CD4-positive, alpha-beta T cell (primary cell): ENCODE measurements around the gene RNF39. TPM values are rescaled to one million over a fixed set of nuclear protein-coding genes. Genes with fewer than 3 reads are reported as not detected.
"Not testable (repeated sequence)": the region's sequence is repeated elsewhere in the genome, so short reads cannot be mapped to it uniquely, and the experiment has no call there.

Experiments
- ATAC-seq: fragments of 200-7000 bp; cut with Tn5 transposase; one replicate; pipeline ENCODE4 v1.10.0; 2022; ENCODE audit warnings: mild to moderate bottlenecking; ENCODE audit not compliant: poor library complexity
- CTCF ChIA-PET: fragments of 350-600 bp; sonication (Branson Sonifier 250); formaldehyde crosslinking; loops from one replicate; lab custom pipeline; 2021; ENCODE audit warnings: antibody characterized with exemption, inconsistent platforms; lab: Charles Lee
- POLR2A ChIA-PET: fragments of 350-600 bp; sonication (Branson Sonifier 250); formaldehyde crosslinking; loops from one replicate; lab custom pipeline; 2021; ENCODE audit warnings: antibody characterized with exemption, inconsistent platforms; lab: Charles Lee
- DNase-seq, 14 experiments: peaks; one replicate each; pipeline ENCODE4 v3.0.0-alpha.2; 2013 to 2020; ENCODE audit warnings: mixed read lengths in 2 of 14
- H3K27ac ChIP-seq, 2 donors: one replicate each; pipeline versions ENCODE4 v1.5.1 to v1.7.0; 2013; ENCODE audit warnings: low read length in 2 of 2, low read depth in 1 of 2, mild to moderate bottlenecking in 1 of 2
- H3K27me3 ChIP-seq, 2 experiments: 1 replicate in 1 of 2; 2 replicates in 1 of 2; pipeline versions ENCODE4 v1.6.1 to v1.7.0; 2013; ENCODE audit warnings: low read length in 2 of 2, control low read depth in 1 of 2, mild to moderate bottlenecking in 1 of 2, moderate library complexity in 1 of 2; ENCODE audit not compliant: insufficient read depth in 2 of 2, control insufficient read depth in 1 of 2
- H3K36me3 ChIP-seq: one replicate; pipeline ENCODE4 v1.6.1; 2013; ENCODE audit warnings: low read length, control low read depth; ENCODE audit not compliant: insufficient read depth
- H3K4me1 ChIP-seq: one replicate; pipeline ENCODE4 v1.6.1; 2013; ENCODE audit warnings: low read length, control low read depth; ENCODE audit not compliant: insufficient read depth
- H3K4me3 ChIP-seq: one replicate; pipeline ENCODE4 v1.5.1; 2013; ENCODE audit warnings: mild to moderate bottlenecking, low read length, moderate library complexity
- H3K9me3 ChIP-seq, 2 experiments: 1 replicate in 1 of 2; 2 replicates in 1 of 2; pipeline versions ENCODE4 v1.6.1 to v1.7.0; 2013; ENCODE audit warnings: low read length in 2 of 2, mild to moderate bottlenecking in 2 of 2, control low read depth in 1 of 2, moderate library complexity in 1 of 2; ENCODE audit not compliant: control insufficient read depth in 1 of 2, insufficient read depth in 1 of 2
- H3K27ac Mint-ChIP-seq: one replicate; pipeline ENCODE4 v1.8.0; 2020; ENCODE audit warnings: mixed read lengths
- H3K27me3 Mint-ChIP-seq: one replicate; pipeline ENCODE4 v1.8.0; 2021; ENCODE audit warnings: mixed read lengths
- H3K36me3 Mint-ChIP-seq: one replicate; pipeline ENCODE4 v1.8.0; 2021; ENCODE audit warnings: low read depth, mixed read lengths
- H3K4me1 Mint-ChIP-seq: one replicate; pipeline ENCODE4 v1.8.0; 2021; ENCODE audit warnings: low read depth, mixed read lengths
- H3K4me3 Mint-ChIP-seq: one replicate; pipeline ENCODE4 v1.8.0; 2020; ENCODE audit warnings: mild to moderate bottlenecking, mixed read lengths
- H3K9me3 Mint-ChIP-seq: one replicate; pipeline ENCODE4 v1.8.0; 2020; ENCODE audit warnings: mixed read lengths
- CTCF ChIP-seq: fragments of 200-600 bp; IDR thresholded peaks from one replicate; pipeline ENCODE4 v1.8.0; 2022; ENCODE audit warnings: antibody characterized with exemption, mild to moderate bottlenecking
- intact Hi-C, 2 experiments: fragments of 100-400 bp; cut with DNase I in 1 of 2; cut with micrococcal nuclease in 1 of 2; formaldehyde crosslinking; loops; one replicate each; pipeline versions ENCODE4 v1.15.1 to v1.9.0; 2023 to 2025; cut with DNase I, micrococcal nuclease
- total RNA-seq, 174 experiments: library from RNA in 2 of 174; stranded (reverse) in 2 of 174; gene quantifications; one replicate each; pipeline ENCODE4 v1.2.3 and lab custom pipeline; 2021 to 2026

The RNF39 gene
- total RNA-seq, 2 experiments from 2014 or later: not detected

DNA sequence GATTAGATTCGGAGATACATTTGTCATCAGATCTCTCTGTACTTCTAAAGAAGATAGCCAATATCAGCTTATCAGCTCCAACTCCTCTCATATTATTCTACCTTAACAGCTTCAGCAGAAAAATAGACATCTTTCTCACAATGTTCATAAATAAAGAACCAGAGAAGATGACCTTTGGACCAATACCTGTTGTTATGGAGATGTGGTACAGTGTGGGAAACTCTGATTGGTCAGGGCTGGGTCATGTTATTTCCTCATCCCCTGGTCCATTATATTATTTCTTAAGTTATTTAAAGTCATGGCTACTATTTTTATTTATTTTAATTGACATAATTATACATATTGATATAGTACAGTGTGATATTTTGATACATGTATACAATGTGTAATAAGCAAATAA, 50.4 kb downstream of the RNF39 start:
- Mint-ChIP-seq H3K27ac (no peak overlapping the region), H3K4me1 (no peaks in the 10 kb centered on the region), H3K4me3 (no peak overlapping the region), H3K9me3 (no peaks in the 10 kb centered on the region), H3K27me3 (no peaks in the 10 kb centered on the region), H3K36me3 (peaks cover 22% of the 10 kb centered on the region)
- TF ChIP-seq CTCF: no peak
- POLR2A ChIA-PET: interaction anchor here (0.9 kb wide), 1 partner anchor 41 kb away, joined by 3 read pairs; no protein-coding TSS in a partner anchor
- Histone ChIP-seq H3K27me3 (no peaks in the 10 kb centered on the region), H3K4me1 (no peaks in the 10 kb centered on the region), H3K4me3 (no peak overlapping the region), H3K9me3 (no peaks in the 10 kb centered on the region), H3K27ac (no peak overlapping the region), H3K36me3 (peaks cover 3% of the 10 kb centered on the region)
- CTCF ChIA-PET: interaction anchor here (1.1 kb wide), 1 partner anchor 177 kb away, joined by 3 read pairs; no protein-coding TSS in a partner anchor
- ATAC-seq: no peak
- DNase-seq: no peak
- intact Hi-C loops: no loop called here

DNA sequence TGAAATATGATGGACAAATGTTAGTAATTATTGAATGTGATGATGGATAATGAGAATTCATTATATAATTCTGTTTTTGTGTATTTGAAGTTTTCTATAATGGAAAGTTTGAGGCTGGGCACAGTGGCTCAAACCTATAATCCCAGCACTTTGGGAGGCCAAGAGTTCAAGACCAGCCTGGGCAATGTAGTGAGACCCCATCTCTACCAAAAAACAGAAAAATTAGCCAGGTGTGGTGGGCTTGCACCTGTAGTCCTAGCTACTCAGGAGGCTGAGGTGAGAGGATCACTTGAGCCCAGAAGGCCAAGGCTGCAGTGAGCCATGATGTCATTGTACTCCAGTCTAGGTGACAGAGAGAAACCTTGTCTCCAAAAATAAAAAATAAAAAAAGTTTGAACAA, 52.9 kb downstream of the RNF39 start:
- H3K4me3 ChIP-seq, intact Hi-C loops, POLR2A ChIA-PET, ATAC-seq, H3K27ac Mint-ChIP-seq, H3K27ac ChIP-seq, H3K4me3 Mint-ChIP-seq, H3K4me1 Mint-ChIP-seq, H3K36me3 ChIP-seq, H3K9me3 Mint-ChIP-seq, H3K27me3 Mint-ChIP-seq, DNase-seq, H3K9me3 ChIP-seq, H3K27me3 ChIP-seq, H3K4me1 ChIP-seq: not testable (repeated sequence)
- peaks cover 39% of the 10 kb centered on the region for H3K36me3 Mint-ChIP-seq
- CTCF ChIA-PET: interaction anchor here (1.2 kb wide), 1 partner anchor 284 kb away, joined by 3 read pairs; no protein-coding TSS in a partner anchor

DNA sequence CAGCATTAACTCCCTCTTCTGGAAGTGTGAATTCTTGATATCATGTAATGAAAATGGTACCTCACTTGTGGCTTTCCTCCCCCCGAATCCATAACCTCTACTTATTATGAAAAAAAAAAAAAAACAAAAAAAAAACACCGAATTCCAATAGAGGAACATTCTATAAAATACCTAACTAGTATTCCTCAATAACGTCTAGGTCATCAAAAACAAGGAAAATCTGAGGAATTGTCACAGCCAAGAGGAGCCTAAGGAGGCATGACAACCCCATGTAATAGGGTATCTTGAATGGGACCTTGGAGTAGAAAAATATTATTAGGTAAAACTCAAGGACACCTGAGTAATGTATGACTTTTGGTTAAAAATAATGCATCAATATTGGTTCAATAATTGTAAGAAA, 53.4 kb downstream of the RNF39 start:
- ATAC-seq (no peak), DNase-seq (no peak)
- peaks cover 3% of the 10 kb centered on the region for H3K36me3 ChIP-seq
- H3K27ac ChIP-seq: no peak overlapping the region
- Mint-ChIP-seq H3K4me3 (no peak overlapping the region), H3K4me1 (no peaks in the 10 kb centered on the region), H3K27ac (no peak overlapping the region), H3K9me3 (no peaks in the 10 kb centered on the region), H3K36me3 (peaks cover 39% of the 10 kb centered on the region), H3K27me3 (no peaks in the 10 kb centered on the region)
- no peak for TF ChIP-seq CTCF
- H3K27me3 ChIP-seq: no peaks in the 10 kb centered on the region
- no peak overlapping the region for H3K4me3 ChIP-seq
- ChIA-PET POLR2A (no interaction called here), CTCF (interaction anchor here (1.2 kb wide), 1 partner anchor 284 kb away, joined by 3 read pairs; no protein-coding TSS in a partner anchor)
- H3K4me1 ChIP-seq: no peaks in the 10 kb centered on the region
- intact Hi-C loops: no loop called here
- H3K9me3 ChIP-seq: no peaks in the 10 kb centered on the region

- CTCF ChIA-PET: no interaction called here
- Mint-ChIP-seq H3K36me3 (peaks cover 39% of the 10 kb centered on the region), H3K9me3 (no peaks in the 10 kb centered on the region), H3K27me3 (no peaks in the 10 kb centered on the region), H3K4me1 (no peaks in the 10 kb centered on the region), H3K27ac (no peak overlapping the region), H3K4me3 (no peak overlapping the region)
- Histone ChIP-seq H3K4me3 (no peak overlapping the region), H3K4me1 (no peaks in the 10 kb centered on the region), H3K27me3 (no peaks in the 10 kb centered on the region), H3K36me3 (peaks cover 3% of the 10 kb centered on the region), H3K9me3 (no peaks in the 10 kb centered on the region), H3K27ac (no peak overlapping the region)
- intact Hi-C loops: no loop called here
- DNase-seq (no peak), ATAC-seq (no peak)
- no peak for TF ChIP-seq CTCF
- POLR2A ChIA-PET: no interaction called here
Measured at GRCh38 chr6:30020626-30021025, 54.9 kb downstream of the RNF39 start.
